CD4-positive, CD25-positive, alpha-beta regulatory T cell (primary cell): ENCODE results near the gene GYS1. TPM values are rescaled to one million over a fixed set of nuclear protein-coding genes. Genes with fewer than 3 reads are reported as not detected.

Experiments used
- ATAC-seq, 2 donors: fragments of 150-1000 bp; cut with Tn5 transposase; one replicate each; pipeline ENCODE4 v1.10.0; 2021; ENCODE audit warnings: low read depth in 2 of 2, moderate number of reproducible peaks in 2 of 2, moderate library complexity in 1 of 2
- DNase-seq, 3 donors: peaks; one replicate each; pipeline versions ENCODE4 v3.0.0 to v3.0.0-alpha.2; 2012 to 2022; ENCODE audit warnings: mixed read lengths in 1 of 3
- H3K27ac ChIP-seq: one replicate; pipeline ENCODE4 v1.7.0; 2013; ENCODE audit warnings: mild to moderate bottlenecking, low read length; ENCODE audit not compliant: insufficient read depth, poor library complexity, severe bottlenecking
- H3K27me3 ChIP-seq: one replicate; pipeline ENCODE4 v1.7.0; 2013; ENCODE audit warnings: low read length; ENCODE audit not compliant: control insufficient read depth, insufficient read depth
- H3K36me3 ChIP-seq: one replicate; pipeline ENCODE4 v1.7.0; 2013; ENCODE audit warnings: mild to moderate bottlenecking, low read length, moderate library complexity; ENCODE audit not compliant: control insufficient read depth, insufficient read depth
- H3K4me1 ChIP-seq: 2 replicates; pipeline ENCODE4 v1.7.0; 2013; ENCODE audit warnings: mild to moderate bottlenecking, low read length; ENCODE audit not compliant: insufficient read depth, control insufficient read depth, poor library complexity, severe bottlenecking
- H3K4me3 ChIP-seq: one replicate; pipeline ENCODE4 v1.7.0; 2013; ENCODE audit warnings: low read depth, mild to moderate bottlenecking, low read length, moderate library complexity
- H3K9me3 ChIP-seq, 2 experiments: 1 replicate in 1 of 2; 2 replicates in 1 of 2; pipeline ENCODE4 v1.7.0; 2013; ENCODE audit warnings: low read length in 2 of 2, mild to moderate bottlenecking in 1 of 2, moderate library complexity in 1 of 2; ENCODE audit not compliant: control insufficient read depth in 2 of 2
- H3K27ac Mint-ChIP-seq, 3 donors: one replicate each; pipeline ENCODE4 v1.8.0; 2020 to 2022; ENCODE audit warnings: mild to moderate bottlenecking in 3 of 3, mixed read lengths in 3 of 3, moderate library complexity in 2 of 3
- H3K27me3 Mint-ChIP-seq: one replicate; pipeline ENCODE4 v1.8.0; 2022; ENCODE audit warnings: mild to moderate bottlenecking, mixed read lengths
- H3K36me3 Mint-ChIP-seq: one replicate; pipeline ENCODE4 v1.8.0; 2020; ENCODE audit warnings: mixed read lengths
- H3K4me1 Mint-ChIP-seq, 4 donors: one replicate each; pipeline ENCODE4 v1.8.0; 2020 to 2022; ENCODE audit warnings: mixed read lengths in 4 of 4, mild to moderate bottlenecking in 1 of 4
- H3K4me3 Mint-ChIP-seq, 4 donors: one replicate each; pipeline ENCODE4 v1.8.0; 2020 to 2022; ENCODE audit warnings: mild to moderate bottlenecking in 4 of 4, mixed read lengths in 4 of 4, moderate library complexity in 3 of 4
- H3K9me3 Mint-ChIP-seq, 7 donors: one replicate each; pipeline ENCODE4 v1.8.0; 2020 to 2022; ENCODE audit warnings: mixed read lengths in 7 of 7, mild to moderate bottlenecking in 3 of 7, moderate library complexity in 2 of 7
- polyA plus RNA-seq, 4 donors: library from polyadenylated mRNA; unstranded; fragments of 300-500 nt; fragmentation: Illumina TruSeq; gene quantifications; one replicate each; pipeline ENCODE4 v1.2.3, GENCODE V29; 2021
- total RNA-seq: library from RNA; stranded (reverse); gene quantifications from one replicate; pipeline ENCODE4 v1.2.3, GENCODE V29; 2022

Gene GYS1
- total and polyA plus RNA-seq, 5 donors from 2014 or later: 24.5 to 37.1 (median 27.6) TPM

DNA sequence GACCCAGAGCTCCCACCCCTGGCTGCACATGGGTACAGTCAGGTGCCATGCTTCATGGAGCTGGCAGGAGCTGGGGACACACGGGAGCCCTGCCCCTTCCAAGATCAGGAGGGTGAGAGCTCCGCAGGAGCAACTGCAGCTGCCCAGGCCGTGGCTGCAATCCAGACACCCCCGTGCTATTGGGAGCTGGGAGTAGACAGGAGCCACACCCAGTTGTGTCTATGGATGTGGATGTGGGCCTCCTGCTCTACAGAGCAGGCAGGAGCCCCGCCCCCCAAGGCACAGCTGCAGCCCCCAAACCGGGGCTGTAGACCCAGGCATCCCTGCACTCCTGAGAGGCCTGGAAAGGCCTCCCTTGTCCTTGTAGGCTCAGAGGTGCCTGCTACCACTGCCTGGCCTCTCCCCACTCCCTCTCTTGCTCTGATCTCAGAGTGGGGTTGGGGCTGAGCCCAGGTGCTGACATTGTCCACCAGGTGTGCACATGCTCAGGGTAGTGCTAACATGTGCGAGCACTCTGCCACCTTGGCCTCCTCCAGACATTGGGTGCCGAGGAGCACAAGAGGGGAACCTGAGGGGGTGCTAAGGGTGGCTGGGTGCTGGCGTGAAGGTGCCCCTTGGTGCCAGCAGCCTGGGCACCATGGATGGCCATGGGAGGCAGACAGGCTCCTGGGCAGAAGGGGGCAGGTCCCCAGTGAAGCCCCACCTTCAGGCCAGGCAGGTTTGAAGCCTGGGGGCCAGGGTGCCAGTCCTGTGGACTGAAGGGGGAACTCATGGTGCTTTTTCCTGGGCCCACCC is 46.4 kb downstream of the GYS1 start:
- Mint-ChIP-seq H3K4me1 (no peaks in the 10 kb centered on the region), H3K9me3 (peaks cover 0 to 2% (median 0%) of the 10 kb centered on the region in 7 donors), H3K36me3 (no peaks in the 10 kb centered on the region), H3K27me3 (no peaks in the 10 kb centered on the region), H3K4me3 (no peak overlapping the region), H3K27ac (no peak overlapping the region)
- H3K4me3 ChIP-seq: no peak overlapping the region
- H3K36me3 ChIP-seq: no peaks in the 10 kb centered on the region
- no peaks in the 10 kb centered on the region for H3K4me1 ChIP-seq
- DNase-seq: no peak
- peaks cover 0 to 4% of the 10 kb centered on the region in 2 experiments for H3K9me3 ChIP-seq
- no peaks in the 10 kb centered on the region for H3K27me3 ChIP-seq
- ATAC-seq: no peak
- H3K27ac ChIP-seq: no peak overlapping the region

DNA sequence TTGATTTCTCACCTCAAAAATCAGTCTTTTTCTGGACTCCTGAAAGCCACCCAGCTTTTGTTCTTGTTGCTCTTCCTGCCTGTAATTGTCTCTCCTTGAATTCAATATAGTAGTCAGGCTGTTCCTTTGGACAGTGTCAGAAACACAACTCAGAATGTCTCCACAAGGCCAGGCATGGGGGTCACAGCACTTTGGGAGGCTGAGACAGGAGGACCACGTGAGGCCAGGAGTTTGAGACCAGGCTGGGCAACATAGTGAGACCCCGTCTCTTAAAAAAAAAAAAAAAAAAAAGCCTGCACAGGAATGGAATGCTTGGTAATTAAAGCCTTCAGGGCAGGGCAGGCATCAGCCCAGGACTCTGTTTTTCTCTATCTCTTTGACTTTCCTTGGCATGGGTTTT is 47.3 kb downstream of the GYS1 start:
- Mint-ChIP-seq H3K27me3 (no peaks in the 10 kb centered on the region), H3K4me1 (no peaks in the 10 kb centered on the region), H3K27ac (no peak overlapping the region), H3K9me3 (peaks cover 0 to 3% (median 0%) of the 10 kb centered on the region in 7 donors), H3K36me3 (peaks cover 6% of the 10 kb centered on the region), H3K4me3 (no peak overlapping the region)
- Histone ChIP-seq H3K4me1 (no peaks in the 10 kb centered on the region), H3K27me3 (no peaks in the 10 kb centered on the region), H3K9me3 (peaks cover 0 to 4% of the 10 kb centered on the region in 2 experiments), H3K27ac (no peak overlapping the region), H3K36me3 (no peaks in the 10 kb centered on the region), H3K4me3 (no peak overlapping the region)
- DNase-seq (no peak), ATAC-seq (no peak)

DNA sequence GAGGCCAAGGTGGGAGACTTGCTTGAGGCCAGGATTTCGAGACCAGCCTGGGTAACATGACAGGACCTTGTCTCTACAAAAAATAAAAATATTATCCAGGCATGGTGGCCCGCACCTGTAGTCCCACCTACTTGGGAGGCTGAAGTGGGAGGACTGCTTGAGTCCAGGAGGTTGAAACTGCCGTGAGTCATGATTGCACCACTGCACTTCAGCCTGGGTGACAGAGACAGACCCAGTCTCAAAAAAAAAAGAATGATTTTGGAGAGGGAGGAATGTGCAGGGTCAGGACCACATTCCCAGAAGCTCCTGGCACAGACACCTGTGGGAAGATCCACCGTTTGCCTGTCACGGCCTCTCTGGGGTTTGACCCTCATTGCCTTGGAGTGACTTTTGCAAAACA is 47.7 kb downstream of the GYS1 start:
- no peak for ATAC-seq
- peaks cover 0 to 4% of the 10 kb centered on the region in 2 experiments for H3K9me3 ChIP-seq
- no peaks in the 10 kb centered on the region for H3K27me3 ChIP-seq
- Mint-ChIP-seq H3K27ac (no peak overlapping the region), H3K4me3 (no peak overlapping the region), H3K36me3 (peaks cover 10% of the 10 kb centered on the region), H3K9me3 (peaks cover 0 to 4% (median 0%) of the 10 kb centered on the region in 7 donors), H3K27me3 (no peaks in the 10 kb centered on the region), H3K4me1 (no peaks in the 10 kb centered on the region)
- no peaks in the 10 kb centered on the region for H3K4me1 ChIP-seq
- H3K36me3 ChIP-seq: no peaks in the 10 kb centered on the region
- DNase-seq: no peak
- no peak overlapping the region for H3K4me3 ChIP-seq
- H3K27ac ChIP-seq: no peak overlapping the region

DNA sequence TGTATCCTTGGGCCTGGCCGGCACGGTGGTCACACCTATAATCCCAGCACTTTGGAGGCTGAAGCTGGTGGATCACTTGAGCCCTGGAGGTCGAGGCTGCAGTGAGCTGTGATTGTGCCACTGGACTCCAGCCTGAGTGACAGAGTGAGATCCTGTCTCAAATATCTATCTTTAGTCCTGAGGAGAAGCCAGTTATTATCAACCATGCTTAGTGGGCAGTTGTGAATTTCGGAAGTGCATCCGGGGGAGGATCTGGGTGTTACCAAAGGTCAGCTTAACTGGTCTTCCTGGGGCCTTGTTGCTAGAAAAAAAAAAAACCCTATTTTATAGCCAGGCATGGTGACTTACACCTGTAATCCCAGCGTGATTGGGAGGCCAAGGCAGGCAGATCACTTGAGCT is 50.0 kb downstream of the GYS1 start:
- Mint-ChIP-seq H3K4me1 (no peaks in the 10 kb centered on the region), H3K9me3 (peaks cover 0 to 2% (median 0%) of the 10 kb centered on the region in 7 donors), H3K36me3 (peaks cover 19% of the 10 kb centered on the region), H3K27ac (no peak overlapping the region), H3K27me3 (no peaks in the 10 kb centered on the region), H3K4me3 (no peak overlapping the region)
- Histone ChIP-seq H3K4me1 (no peaks in the 10 kb centered on the region), H3K27ac (no peak overlapping the region), H3K4me3 (no peak overlapping the region), H3K27me3 (no peaks in the 10 kb centered on the region), H3K36me3 (no peaks in the 10 kb centered on the region), H3K9me3 (peaks cover 0 to 4% of the 10 kb centered on the region in 2 experiments)
- ATAC-seq: no peak
- no peak for DNase-seq

DNA sequence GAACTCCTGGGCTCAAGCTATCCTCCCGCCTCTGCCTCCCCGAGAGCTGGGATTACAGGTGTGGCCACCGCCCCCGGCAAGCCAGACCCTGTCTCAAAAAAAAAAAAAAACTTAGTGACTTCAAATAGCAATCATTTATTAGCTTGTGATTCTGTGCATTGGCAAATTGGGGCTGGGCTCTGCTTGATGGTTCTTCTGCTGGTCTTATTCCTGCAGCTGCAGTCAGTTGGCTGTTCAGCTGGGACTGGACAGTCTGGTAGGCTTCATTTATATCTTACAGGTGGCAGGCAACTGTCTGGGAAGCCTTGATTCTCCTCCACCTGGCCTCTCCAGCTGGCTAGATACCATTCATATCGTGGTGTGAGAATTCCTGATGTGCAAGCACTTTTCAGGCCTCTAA is 52.2 kb downstream of the GYS1 start:
- no peak overlapping the region for H3K4me3 Mint-ChIP-seq
- no peaks in the 10 kb centered on the region for H3K36me3 ChIP-seq
- ATAC-seq: no peak
- no peaks in the 10 kb centered on the region for H3K9me3 ChIP-seq
- peaks cover 0 to 2% (median 0%) of the 10 kb centered on the region in 7 donors for H3K9me3 Mint-ChIP-seq
- no peaks in the 10 kb centered on the region for H3K27me3 Mint-ChIP-seq
- no peak overlapping the region for H3K4me3 ChIP-seq
- H3K4me1 ChIP-seq: no peaks in the 10 kb centered on the region
- peaks cover 19% of the 10 kb centered on the region for H3K36me3 Mint-ChIP-seq
- H3K27me3 ChIP-seq: no peaks in the 10 kb centered on the region
- no peaks in the 10 kb centered on the region for H3K4me1 Mint-ChIP-seq
- no peak overlapping the region for H3K27ac ChIP-seq
- no peak for DNase-seq
- no peak overlapping the region for H3K27ac Mint-ChIP-seq

DNA sequence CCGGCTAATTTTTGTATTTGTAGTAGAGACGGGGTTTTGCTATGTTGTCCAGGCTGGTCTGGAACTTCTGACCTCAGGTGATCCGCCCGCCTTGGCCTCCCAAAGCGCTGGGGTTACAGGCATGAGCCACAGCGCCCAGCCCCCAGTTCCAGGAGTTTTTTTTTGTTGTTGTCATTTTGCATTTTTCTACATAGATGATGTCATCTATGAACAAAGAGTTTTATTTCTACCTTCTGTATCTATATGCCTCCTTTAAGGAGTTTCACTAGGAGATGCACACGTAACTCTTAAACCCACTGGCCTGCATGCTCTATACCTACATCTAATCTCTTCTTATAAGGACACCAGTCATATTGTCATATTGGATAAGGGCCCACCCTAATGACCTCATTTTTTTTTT is 54.9 kb downstream of the GYS1 start:
- DNase-seq: no peak
- Histone ChIP-seq H3K4me1 (peaks cover 9% of the 10 kb centered on the region), H3K36me3 (no peaks in the 10 kb centered on the region), H3K27ac (no peak overlapping the region), H3K27me3 (no peaks in the 10 kb centered on the region), H3K9me3 (no peaks in the 10 kb centered on the region), H3K4me3 (no peak overlapping the region)
- Mint-ChIP-seq H3K4me1 (peaks cover 2 to 8% (median 7%) of the 10 kb centered on the region in 4 donors), H3K27ac (peak overlapping the region in 1 of 3 donors; percentile 66), H3K4me3 (no peak overlapping the region), H3K27me3 (peaks cover 2% of the 10 kb centered on the region), H3K9me3 (peaks cover 0 to 2% (median 0%) of the 10 kb centered on the region in 7 donors), H3K36me3 (peaks cover 19% of the 10 kb centered on the region)
- no peak for ATAC-seq

DNA sequence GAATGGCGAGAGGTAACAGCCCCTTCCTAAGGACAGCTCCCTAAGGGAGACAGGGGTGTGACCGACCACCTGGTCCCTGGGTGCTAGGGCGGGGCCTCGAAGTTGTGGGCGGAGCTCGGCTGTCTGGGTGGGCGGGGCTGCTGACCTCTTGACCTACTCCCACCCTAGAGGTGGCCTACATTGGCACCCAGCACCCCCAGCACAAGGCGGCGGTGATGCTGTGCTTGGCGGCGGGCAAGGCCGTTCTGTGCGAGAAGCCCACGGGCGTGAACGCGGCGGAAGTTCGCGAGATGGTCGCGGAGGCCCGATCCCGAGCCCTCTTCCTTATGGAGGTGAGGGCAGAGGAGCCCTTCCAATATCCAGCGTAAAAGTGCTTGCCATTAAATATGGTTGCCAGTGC is 57.2 kb downstream of the GYS1 start:
- Mint-ChIP-seq H3K9me3 (peaks cover 0 to 4% (median 0%) of the 10 kb centered on the region in 7 donors), H3K27ac (no peak overlapping the region), H3K27me3 (peaks cover 5% of the 10 kb centered on the region), H3K4me1 (peaks cover 4 to 12% (median 9%) of the 10 kb centered on the region in 4 donors), H3K4me3 (no peak overlapping the region), H3K36me3 (peaks cover 13% of the 10 kb centered on the region)
- Histone ChIP-seq H3K27ac (no peak overlapping the region), H3K27me3 (no peaks in the 10 kb centered on the region), H3K36me3 (no peaks in the 10 kb centered on the region), H3K9me3 (no peaks in the 10 kb centered on the region), H3K4me3 (no peak overlapping the region), H3K4me1 (peaks cover 15% of the 10 kb centered on the region)
- DNase-seq (no peak), ATAC-seq (no peak)

DNA sequence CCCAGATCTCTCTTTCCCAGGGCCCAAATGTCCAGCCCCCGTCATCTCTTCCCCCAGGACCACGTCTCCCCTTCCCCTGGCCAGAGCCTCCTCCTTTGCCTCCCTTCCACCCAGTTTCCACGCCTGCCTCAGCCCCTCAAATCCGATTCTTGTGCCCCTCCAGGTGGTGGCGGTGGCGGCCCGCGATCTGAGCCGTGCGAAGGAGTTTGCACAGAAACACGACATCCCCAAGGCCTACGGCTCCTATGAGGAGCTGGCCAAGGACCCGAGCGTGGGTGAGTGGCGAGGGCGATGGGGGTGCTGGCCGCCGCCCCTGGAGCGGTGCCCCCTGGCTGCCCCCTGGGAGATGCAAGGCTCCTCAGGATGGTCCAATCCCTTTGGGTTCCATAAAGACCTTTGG is 58.3 kb downstream of the GYS1 start:
- H3K4me3 ChIP-seq: no peak overlapping the region
- peaks cover 4 to 12% (median 9%) of the 10 kb centered on the region in 4 donors for H3K4me1 Mint-ChIP-seq
- H3K36me3 ChIP-seq: no peaks in the 10 kb centered on the region
- H3K27me3 Mint-ChIP-seq: peaks cover 5% of the 10 kb centered on the region
- no peak overlapping the region for H3K27ac ChIP-seq
- ATAC-seq (no peak), DNase-seq (no peak)
- H3K36me3 Mint-ChIP-seq: peaks cover 8% of the 10 kb centered on the region
- H3K4me1 ChIP-seq: peaks cover 15% of the 10 kb centered on the region
- H3K4me3 Mint-ChIP-seq: peak overlapping the region in 3 of 4 donors; percentile 15 to 31 (median 26)
- no peak overlapping the region for H3K27ac Mint-ChIP-seq
- H3K9me3 Mint-ChIP-seq: peaks cover 0 to 4% (median 0%) of the 10 kb centered on the region in 7 donors
- H3K27me3 ChIP-seq: no peaks in the 10 kb centered on the region
- H3K9me3 ChIP-seq: no peaks in the 10 kb centered on the region
